SK-N-SH (cell line): ENCODE data around the gene CDC25A.

Source experiments
- CTCF ChIP-seq: fragments of 200-600 bp; sonication (generic); IDR thresholded peaks from 2 replicates; pipeline ENCODE4 v1.6.1; 2017; ENCODE audit warnings: antibody characterized with exemption, mild to moderate bottlenecking, moderate library complexity
- ELF1 ChIP-seq: IDR thresholded peaks from 2 replicates; pipeline ENCODE4 v1.4.0; 2012
- MAX ChIP-seq: IDR thresholded peaks from 2 replicates; pipeline ENCODE4 v1.4.0; 2012; ENCODE audit warnings: low read depth
- MEF2A ChIP-seq: IDR thresholded peaks from 2 replicates; pipeline ENCODE4 v1.4.0; 2012; ENCODE audit warnings: low read depth, borderline replicate concordance
- REST ChIP-seq: IDR thresholded peaks from 2 replicates; pipeline ENCODE4 v1.6.1; 2012; ENCODE audit warnings: mild to moderate bottlenecking, low read depth, low read length, moderate library complexity
- SIN3A ChIP-seq: IDR thresholded peaks from 2 replicates; pipeline ENCODE4 v1.6.1; 2012; ENCODE audit warnings: low read depth, mild to moderate bottlenecking, low read length, moderate library complexity, borderline replicate concordance
- USF2 ChIP-seq: fragments of 150-350 bp; IDR thresholded peaks from 2 replicates; pipeline ENCODE4 v1.6.1; 2017; ENCODE audit warnings: antibody characterized with exemption, low read length, low read depth, borderline replicate concordance
- ZBTB33 ChIP-seq: IDR thresholded peaks from 2 replicates; pipeline ENCODE4 v1.4.0; 2012; ENCODE audit warnings: low read depth, borderline replicate concordance

GRCh38 chr3:48184299-48184698 lies 3.9 kb downstream of the CDC25A start:
- no peak for TF ChIP-seq MAX
- no peak for TF ChIP-seq MEF2A
- no peak for TF ChIP-seq REST
- no peak for TF ChIP-seq USF2
- no peak for TF ChIP-seq CTCF
- no peak for TF ChIP-seq ELF1
- no peak for TF ChIP-seq ZBTB33
- TF ChIP-seq SIN3A, result no peak
